Measurements from ENCODE around the gene HEATR5B.

GRCh38 chr2:36971990-36972389 lies 112.2 kb downstream of the HEATR5B start:
- TF ChIP-seq CTCF (conservative IDR thresholded peaks at IDR 0.05; ENCODE audit: low read depth, low read length) (no peak), EZH2 (IDR thresholded peaks at IDR 0.05; ENCODE audit: borderline replicate concordance, low read depth, low read length, poor library complexity, severe bottlenecking) (no peak)

Data from A673 (cell line).